GM18519 (cell line): ENCODE results near the gene ABR.
"Not testable (repeated sequence)": the region's sequence is repeated elsewhere in the genome, so short reads cannot be mapped to it uniquely, and the experiment has no call there.

Experiments
- ATAC-seq: cut with Tn5 transposase; IDR thresholded peaks from one replicate; pipeline ENCODE4 v1.9.1; 2021; ENCODE audit warnings: mild to moderate bottlenecking, moderate library complexity; ENCODE audit not compliant: unreplicated experiment, low FRiP score

ABR gene

DNA sequence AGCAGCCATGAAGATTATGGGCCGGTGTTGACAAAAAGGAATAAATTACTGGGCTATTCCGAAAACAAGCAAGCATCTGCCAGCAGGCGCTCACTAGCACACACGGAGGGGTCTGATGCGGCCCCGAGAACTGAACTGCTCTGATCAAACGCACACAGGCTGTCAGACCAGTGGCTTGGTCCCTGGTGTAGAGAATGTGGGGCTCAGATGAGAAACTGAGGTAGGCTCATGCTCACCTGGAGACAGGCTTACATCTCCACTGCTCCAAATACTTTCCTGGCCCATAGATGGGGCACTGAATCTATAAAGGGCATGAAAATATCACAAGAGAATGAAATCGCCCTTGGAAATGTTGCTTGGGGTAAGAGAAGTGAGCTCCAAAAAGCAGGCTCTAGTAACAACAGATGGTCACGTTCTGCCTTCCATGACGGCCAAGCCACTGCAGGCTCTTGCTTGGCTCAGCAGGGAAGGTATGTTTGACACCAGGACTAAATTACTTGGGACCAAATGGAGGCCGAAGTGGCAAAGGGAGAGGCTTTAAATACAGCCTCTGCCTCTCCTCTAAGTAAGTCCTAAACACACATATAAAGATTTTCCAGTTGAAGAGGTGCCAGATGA, 5.4 kb downstream of the ABR start:
- no peak for ATAC-seq

DNA sequence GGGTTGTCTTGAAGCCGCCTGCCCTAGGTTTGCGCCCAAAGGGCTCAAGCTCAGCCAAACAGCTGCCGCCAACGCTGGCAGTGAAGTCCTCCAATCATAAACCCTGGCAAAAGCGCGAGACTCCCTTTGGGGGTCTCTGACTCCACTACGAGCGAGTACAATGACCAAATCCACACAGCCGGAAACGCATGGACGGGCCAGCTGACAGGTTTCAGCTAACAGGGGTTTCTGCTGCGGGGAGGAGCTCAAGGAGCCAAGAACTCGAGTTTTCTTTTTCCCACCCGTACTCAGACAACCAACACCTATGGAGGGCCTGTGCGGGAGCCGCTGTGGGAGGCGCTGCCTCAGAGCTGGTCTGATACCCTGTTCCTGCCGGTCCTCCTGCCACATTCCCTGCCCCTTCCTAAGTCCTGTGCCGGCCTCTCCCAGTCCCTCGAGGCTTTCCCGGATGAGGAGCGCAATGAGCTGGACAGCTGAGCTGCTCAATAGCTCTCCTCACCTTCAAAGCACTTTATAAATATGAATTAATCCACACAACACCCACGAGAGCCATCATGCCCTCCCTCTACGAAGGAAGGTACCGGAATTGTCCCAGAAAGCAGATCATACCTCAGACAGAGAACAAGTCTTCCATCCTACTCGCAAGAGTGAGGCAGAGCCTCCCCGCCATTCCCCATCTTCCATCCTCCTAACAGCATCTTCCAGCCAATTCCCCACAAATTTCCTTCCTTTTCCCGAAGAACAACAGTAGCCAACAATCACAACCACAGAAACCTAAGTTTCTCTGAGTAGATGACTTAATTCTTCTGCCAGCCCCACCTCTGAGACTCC, 6.1 kb downstream of the ABR start:
- no peak for ATAC-seq

DNA sequence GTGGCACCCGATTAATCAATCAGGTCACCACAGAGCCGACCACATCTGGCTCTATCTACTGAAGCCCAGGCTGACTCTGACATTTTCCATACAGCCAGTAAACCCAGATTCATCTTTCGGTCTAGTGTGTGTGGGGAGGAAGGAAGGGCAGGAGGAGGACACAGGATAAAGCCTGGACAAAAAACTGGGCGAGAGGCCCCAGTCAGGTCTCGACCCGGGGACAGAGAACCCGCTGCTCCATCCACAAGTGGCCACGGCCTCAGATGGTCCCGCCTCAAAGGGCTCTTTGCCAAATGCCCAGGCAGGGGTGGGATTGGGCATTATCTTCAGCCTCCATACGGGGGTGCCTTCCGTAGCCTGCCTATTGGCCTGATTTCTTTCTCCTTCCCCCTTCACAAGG, 7.8 kb downstream of the ABR start:
- no peak for ATAC-seq

DNA sequence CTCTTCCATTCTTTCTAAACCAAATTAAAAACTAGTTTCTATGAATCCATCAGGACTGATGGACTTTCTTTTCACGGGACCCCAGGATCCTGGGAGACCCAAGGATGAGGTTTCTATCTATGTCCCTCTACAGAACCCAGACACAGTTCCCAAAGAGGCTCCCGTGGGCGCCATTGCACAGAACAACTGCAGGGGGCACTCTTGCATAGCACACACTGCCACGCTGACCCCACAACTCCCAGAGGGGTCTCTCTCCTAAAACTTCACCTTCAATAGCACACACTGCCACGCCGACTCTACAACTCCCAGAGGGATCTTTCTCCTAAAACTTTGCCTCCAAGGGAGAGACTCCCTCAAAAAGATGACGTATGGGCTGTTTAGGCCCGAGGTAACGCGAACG, 9.0 kb downstream of the ABR start:
- no peak for ATAC-seq

- ATAC-seq, result no peak
Measured at GRCh38 chr17:1169929-1170312, 9.9 kb downstream of the ABR start.

- ATAC-seq, result no peak
Measured at GRCh38 chr17:1169221-1169928, 10.4 kb downstream of the ABR start.

DNA sequence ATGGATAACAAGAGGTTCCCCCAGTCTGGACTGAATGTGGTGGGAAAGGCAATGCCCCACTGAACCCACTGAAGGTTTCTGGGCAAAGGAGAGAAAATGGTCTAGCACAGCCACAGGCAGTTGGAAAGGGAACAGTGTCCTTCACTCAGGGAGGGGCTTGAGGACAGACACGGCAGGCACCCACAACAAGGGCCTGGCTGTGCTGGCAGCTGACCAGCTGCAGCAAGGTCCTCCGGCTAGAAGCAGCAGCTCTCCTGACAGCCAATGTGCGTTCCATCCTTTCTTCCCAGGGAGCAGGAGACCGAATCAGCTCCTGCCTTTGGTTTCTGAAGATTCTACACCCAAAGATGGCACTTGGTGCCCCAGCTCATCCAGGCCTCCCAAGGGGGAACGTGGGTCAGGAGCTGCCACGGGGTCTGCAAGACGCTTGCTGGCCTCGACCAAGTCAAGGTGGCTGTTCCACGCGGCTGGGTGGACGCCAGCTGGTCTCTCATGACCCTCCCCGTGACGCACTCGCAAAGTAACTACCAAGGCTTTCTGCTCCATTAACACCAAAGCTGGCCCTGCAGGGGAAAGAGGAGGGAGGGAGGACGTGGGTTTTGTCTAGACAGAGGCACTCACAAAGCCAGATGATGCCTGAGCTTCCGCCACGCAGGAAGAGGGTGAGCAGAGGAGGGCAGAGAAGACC, 11.1 kb downstream of the ABR start:
- no peak for ATAC-seq

- ATAC-seq, result no peak
Measured at GRCh38 chr17:1166276-1166675, 13.5 kb downstream of the ABR start.

DNA sequence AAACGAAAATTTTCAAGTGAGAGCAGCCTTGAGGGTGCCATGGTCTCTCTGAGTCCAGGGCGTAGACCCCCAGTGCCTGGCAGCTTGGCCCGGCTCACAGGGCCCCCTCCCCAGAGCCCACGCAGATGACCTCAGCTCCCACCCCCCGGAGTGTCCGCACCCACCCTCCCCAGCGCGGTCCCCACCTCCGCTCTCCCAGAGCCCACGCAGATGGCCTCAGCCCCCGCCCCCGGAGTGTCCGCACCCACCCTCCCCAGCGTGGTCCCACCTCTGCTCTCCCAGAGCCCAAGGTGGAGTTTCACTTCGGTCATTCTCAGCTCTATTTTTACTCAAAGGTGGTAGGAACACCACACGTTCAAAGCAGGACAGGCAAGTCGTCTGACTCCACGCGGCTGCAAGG, 13.9 kb downstream of the ABR start:
- ATAC-seq, result no peak

- ATAC-seq, result no peak
Measured at GRCh38 chr17:1164935-1165556, 14.7 kb downstream of the ABR start.

- ATAC-seq, result no peak
Measured at GRCh38 chr17:1162116-1162855, 17.5 kb downstream of the ABR start.

GRCh38 chr17:1160591-1161390, 19.0 kb downstream of the ABR start:
- ATAC-seq, result no peak

GRCh38 chr17:1159431-1160180, 20.2 kb downstream of the ABR start:
- no peak for ATAC-seq

- ATAC-seq, result no peak
Measured at GRCh38 chr17:1158879-1159278, 20.9 kb downstream of the ABR start.

- no peak for ATAC-seq
Measured at GRCh38 chr17:1156864-1157263, 22.9 kb downstream of the ABR start.

DNA sequence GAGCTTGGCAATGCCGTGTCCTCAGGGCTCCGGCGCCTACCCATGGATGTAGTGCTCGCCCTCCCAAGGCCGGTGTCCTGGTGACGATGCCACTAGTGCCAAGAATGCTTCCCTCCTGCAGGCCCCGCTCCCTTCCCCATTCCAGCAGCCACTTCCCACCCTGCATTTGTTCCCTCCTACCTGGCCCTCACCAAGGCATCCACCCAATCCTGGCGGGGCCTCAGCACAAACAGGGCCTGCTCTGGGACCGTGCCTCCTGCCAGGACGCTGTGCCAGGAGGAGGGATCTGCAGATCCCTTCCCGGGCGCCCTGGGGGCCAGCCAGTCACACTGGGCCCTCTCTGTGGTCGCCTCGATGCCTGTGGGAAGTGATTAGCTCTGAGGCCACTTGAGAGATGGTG, 25.1 kb downstream of the ABR start:
- ATAC-seq, result no peak

DNA sequence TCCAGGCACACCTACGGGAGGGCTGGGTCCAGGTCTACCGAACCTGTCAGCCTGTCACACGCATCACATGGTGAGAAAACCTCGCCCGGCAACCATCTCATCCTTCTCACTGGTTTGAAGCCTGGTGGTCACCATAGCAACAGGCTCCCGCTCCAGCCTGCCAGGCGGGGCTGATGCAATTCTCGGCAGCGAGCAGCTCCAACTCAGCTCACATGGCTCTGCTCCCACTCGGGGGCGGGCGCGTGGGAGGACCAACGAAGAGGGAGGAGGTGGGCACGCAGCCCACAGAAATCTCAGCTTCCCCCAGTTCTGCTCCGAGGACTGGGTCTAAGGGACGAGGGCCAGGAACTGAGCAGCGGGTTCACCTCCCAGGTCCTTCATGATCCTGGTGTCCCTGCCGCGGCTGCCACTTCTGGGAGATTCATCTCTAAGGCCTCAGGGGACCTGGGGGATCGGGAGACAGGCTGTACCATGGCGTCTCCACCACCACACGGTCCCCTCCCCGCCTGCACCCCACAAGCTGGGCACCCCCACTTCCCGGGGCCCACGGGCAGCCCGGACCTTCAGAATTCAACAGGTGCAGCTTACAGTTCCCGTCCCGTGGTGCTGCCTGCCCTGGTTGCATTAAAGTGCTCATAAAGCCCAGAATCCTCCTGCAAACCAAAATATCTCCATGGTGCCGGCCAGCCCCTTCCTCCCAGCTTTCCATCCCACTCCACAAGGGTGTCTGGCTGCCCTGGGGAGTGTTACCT, 25.8 kb downstream of the ABR start:
- no peak for ATAC-seq

DNA sequence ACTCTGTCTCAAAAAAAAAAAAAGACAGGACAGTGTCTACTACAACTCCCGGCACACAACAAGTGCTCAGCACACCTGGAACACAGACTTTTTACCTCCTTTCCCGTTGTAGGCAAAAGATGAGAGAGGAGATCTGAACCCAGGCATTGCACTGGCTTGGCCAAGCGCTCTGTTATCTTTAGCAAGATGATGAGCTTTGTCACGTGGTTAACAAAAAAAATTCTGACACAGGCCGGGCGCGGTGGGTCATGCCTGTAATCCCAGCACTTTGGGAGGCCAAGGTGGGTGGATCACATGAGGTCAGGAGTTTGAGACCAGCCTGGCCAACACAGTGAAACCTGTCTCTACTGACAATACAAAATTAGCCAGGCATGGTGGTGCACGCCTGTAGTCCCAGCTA, 27.2 kb downstream of the ABR start:
- ATAC-seq, result not testable (repeated sequence)
